Ectodermal cell (in vitro differentiated cells): ENCODE measurements around the gene TIMM10.

Experiments
- H3K27ac ChIP-seq: 2 replicates; pipeline ENCODE4 v1.7.0; 2013; ENCODE audit warnings: mild to moderate bottlenecking, low read depth, low read length; ENCODE audit not compliant: insufficient read depth, poor library complexity, severe bottlenecking
- H3K27me3 ChIP-seq: 2 replicates; pipeline ENCODE4 v1.7.0; 2013; ENCODE audit warnings: mild to moderate bottlenecking, low read length; ENCODE audit not compliant: insufficient read depth, control insufficient read depth, poor library complexity, severe bottlenecking
- H3K36me3 ChIP-seq: one replicate; pipeline ENCODE4 v1.7.0; 2013; ENCODE audit warnings: low read length; ENCODE audit not compliant: control insufficient read depth, insufficient read depth
- H3K4me1 ChIP-seq: one replicate; pipeline ENCODE4 v1.7.0; 2013; ENCODE audit warnings: low read length; ENCODE audit not compliant: control insufficient read depth, insufficient read depth
- H3K4me3 ChIP-seq: 2 replicates; pipeline ENCODE4 v1.7.0; 2013; ENCODE audit warnings: low read depth, low read length, control low read depth; ENCODE audit not compliant: insufficient read depth
- H3K9me3 ChIP-seq: 2 replicates; pipeline ENCODE4 v1.7.0; 2013; ENCODE audit warnings: mild to moderate bottlenecking, low read length, moderate library complexity; ENCODE audit not compliant: control insufficient read depth
- WGBS, 2 experiments: methylation state at CpG; one replicate each; pipeline ENCODE4 v1.1.7; 2013; ENCODE audit warnings: missing lambda C conversion rate in 2 of 2; 5-methylcytosine and 5-hydroxymethylcytosine counted together

TIMM10 gene

GRCh38 chr11:57521116-57521515 lies 9.4 kb downstream of the TIMM10 start:
- H3K4me1 ChIP-seq, result no peaks in the 10 kb centered on the region
- H3K27me3 ChIP-seq, result peaks cover 19% of the 10 kb centered on the region

DNA sequence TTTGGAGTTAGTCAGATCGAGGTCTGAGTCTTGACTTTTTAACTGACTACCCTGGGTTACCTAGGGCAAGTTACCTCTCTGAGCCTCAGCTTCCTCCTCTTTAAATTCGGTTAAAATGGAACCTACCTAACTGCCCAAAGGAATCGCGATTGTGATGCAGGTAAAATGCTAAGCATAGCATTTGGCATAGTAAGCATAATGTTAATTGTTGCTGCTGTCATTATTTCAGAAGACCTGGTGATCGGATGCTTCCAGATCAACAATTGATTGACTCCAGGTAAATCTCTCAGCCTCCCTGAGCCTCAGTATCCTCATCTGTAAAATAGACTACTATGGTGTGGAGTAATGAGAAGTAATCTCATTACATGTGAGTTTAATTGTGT lies 14.5 kb downstream of the TIMM10 start:
- no peak overlapping the region for H3K27ac ChIP-seq
- H3K4me1 ChIP-seq, result peaks cover 12% of the 10 kb centered on the region
- 13 to 17% methylated on average over 5 of the region's 5 CpGs for WGBS, 2 experiments
- H3K4me3 ChIP-seq, result peak overlapping the region; percentile 43
- no peaks in the 10 kb centered on the region for H3K36me3 ChIP-seq
- H3K9me3 ChIP-seq, result no peaks in the 10 kb centered on the region
- H3K27me3 ChIP-seq, result peaks cover 58% of the 10 kb centered on the region

More at GRCh38 chr11:57521116-57521515, 9.4 kb downstream of the TIMM10 start:
- no peaks in the 10 kb centered on the region for H3K9me3 ChIP-seq
- no peaks in the 10 kb centered on the region for H3K36me3 ChIP-seq
- H3K4me3 ChIP-seq, result no peak overlapping the region
- WGBS, 2 experiments, result 96 to 97% methylated on average over 1 to 2 of the region's 2 CpGs
- H3K27ac ChIP-seq, result no peak overlapping the region

- Histone ChIP-seq H3K4me1 (peaks cover 12% of the 10 kb centered on the region), H3K27ac (no peak within 1 kb of the TSS), H3K27me3 (peaks cover 58% of the 10 kb centered on the region), H3K36me3 (no peaks in the 10 kb centered on the region), H3K4me3 (peak within 1 kb of the TSS; percentile 43), H3K9me3 (no peaks in the 10 kb centered on the region)
- 0% methylated on average over 66 of the region's 66 CpGs for WGBS, 2 experiments
Observed at GRCh38 chr11:57515332-57516060, 15.1 kb downstream of the TIMM10 start, which contains the start of gene SLC43A1. Gene SLC43A1 (minus strand): TSS chr11:57515702. CDS start chr11:57514111, 1,591 bp downstream.

DNA sequence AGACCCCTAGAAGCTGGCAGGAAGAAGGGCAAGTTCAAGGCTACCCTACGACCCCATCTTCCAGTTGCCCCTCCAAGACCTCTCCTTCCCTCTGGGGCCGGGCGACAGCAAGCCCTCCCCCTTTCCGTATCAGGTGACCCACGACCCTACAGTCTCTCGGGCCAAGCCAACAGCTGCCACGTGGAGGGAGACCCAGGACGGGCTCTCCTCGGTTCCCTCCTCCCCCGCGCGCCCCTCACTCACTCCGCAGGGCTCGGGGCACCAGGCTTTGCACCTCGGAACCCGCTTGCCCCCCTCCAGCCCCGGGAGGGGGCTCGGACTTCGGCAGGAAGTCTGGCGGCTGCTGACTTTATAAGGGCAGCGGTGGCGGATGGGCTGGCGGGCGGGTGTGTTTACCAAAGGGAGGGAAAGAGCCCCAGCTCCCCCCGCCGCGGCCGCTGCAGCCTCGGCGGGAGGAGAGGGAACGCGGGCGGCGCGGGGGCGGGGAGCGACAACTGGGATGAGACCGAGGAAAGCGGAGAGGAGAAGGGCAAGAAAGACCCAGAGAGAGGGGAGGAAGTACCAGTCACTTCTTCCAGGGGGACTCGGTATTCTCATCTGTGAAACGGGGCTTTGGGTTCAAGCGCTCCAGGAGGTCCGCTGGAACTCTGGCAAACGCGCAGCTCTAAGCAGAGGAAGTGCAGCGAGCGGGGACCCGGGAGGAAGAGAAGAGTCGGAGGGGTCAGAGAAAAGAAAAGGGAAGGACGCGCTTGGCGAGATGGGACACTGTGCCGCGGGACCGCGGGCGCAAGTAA lies 15.8 kb downstream of the TIMM10 start:
- 0% methylated on average over 57 of the region's 57 CpGs for WGBS, 2 experiments
- peak overlapping the region; percentile 43 for H3K4me3 ChIP-seq
- peaks cover 12% of the 10 kb centered on the region for H3K4me1 ChIP-seq
- no peaks in the 10 kb centered on the region for H3K36me3 ChIP-seq
- no peak overlapping the region for H3K27ac ChIP-seq
- H3K9me3 ChIP-seq, result no peaks in the 10 kb centered on the region
- peaks cover 58% of the 10 kb centered on the region for H3K27me3 ChIP-seq

GRCh38 chr11:57513911-57514537 lies 16.5 kb downstream of the TIMM10 start:
- peak overlapping the region; percentile 43 for H3K4me3 ChIP-seq
- no peak overlapping the region for H3K27ac ChIP-seq
- H3K4me1 ChIP-seq, result peaks cover 12% of the 10 kb centered on the region
- H3K9me3 ChIP-seq, result no peaks in the 10 kb centered on the region
- WGBS, 2 experiments, result 9 to 11% methylated on average over 35 of the region's 35 CpGs
- peaks cover 58% of the 10 kb centered on the region for H3K27me3 ChIP-seq
- no peaks in the 10 kb centered on the region for H3K36me3 ChIP-seq

DNA sequence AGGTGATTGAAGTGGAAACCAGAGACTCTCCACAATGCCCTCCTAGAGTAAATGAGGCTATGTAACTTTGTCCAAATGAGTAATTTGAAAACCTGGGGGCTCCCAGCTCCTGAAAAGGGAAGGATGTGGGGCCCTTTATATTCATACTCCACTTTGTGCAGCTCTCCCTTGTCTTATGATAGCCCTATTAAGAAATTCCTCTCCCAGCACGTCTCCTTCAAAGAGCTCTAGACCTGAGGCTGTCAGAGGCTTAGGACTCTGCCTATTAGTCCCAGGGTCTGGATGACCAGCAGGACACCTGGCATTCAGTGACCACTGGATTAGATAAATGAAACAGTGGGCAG lies 17.1 kb downstream of the TIMM10 start:
- H3K27me3 ChIP-seq, result peaks cover 58% of the 10 kb centered on the region

DNA sequence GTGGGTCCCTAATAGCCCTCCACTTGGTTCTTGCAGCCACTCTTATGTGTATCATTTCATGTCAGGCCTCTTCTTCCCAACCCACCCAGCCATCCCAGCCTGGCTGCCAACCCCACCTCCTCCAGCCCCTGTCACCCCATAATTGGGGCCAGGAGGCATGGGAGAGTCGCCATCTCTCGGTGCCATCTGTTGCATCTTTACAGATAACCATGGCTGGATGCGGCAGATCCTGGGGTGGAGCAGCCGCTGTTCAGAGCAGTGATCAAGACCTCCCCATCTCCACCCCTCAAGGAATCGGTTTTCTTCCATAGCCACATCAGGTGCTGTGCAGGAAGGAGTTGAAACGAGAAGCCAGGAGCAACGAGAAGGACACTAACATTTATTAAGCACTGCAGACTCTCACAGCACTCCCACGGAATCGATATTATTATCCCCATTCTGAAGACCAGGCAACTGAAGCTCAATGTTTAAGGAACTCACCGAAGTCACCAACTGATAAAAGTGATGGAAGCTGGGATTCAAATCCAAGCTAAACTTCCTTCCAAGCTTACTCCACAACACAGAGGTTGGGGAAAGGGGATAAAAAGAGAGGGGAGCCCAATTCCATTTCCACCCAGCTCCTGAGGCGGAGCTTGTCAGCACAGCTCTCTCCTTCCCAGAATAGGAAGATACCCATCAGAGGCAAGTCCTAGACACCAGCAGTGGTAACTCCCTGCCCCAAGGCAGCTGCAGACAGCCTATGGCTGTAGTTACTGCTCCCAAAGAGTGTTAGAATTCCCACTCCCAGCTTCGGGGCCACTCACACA lies 17.7 kb downstream of the TIMM10 start:
- Histone ChIP-seq H3K4me3 (no peak overlapping the region), H3K4me1 (peaks cover 12% of the 10 kb centered on the region), H3K27ac (no peak overlapping the region), H3K27me3 (peaks cover 56% of the 10 kb centered on the region), H3K9me3 (no peaks in the 10 kb centered on the region), H3K36me3 (no peaks in the 10 kb centered on the region)
- WGBS, 2 experiments, result 88 to 90% methylated on average over 11 to 12 of the region's 12 CpGs

More for the DNA sequence above, 17.1 kb downstream of the TIMM10 start:
- Histone ChIP-seq H3K27ac (no peak overlapping the region), H3K4me3 (no peak overlapping the region), H3K36me3 (no peaks in the 10 kb centered on the region), H3K9me3 (no peaks in the 10 kb centered on the region), H3K4me1 (peaks cover 12% of the 10 kb centered on the region)
- 39 to 41% methylated on average over 1 of the region's 1 CpG for WGBS, 2 experiments

DNA sequence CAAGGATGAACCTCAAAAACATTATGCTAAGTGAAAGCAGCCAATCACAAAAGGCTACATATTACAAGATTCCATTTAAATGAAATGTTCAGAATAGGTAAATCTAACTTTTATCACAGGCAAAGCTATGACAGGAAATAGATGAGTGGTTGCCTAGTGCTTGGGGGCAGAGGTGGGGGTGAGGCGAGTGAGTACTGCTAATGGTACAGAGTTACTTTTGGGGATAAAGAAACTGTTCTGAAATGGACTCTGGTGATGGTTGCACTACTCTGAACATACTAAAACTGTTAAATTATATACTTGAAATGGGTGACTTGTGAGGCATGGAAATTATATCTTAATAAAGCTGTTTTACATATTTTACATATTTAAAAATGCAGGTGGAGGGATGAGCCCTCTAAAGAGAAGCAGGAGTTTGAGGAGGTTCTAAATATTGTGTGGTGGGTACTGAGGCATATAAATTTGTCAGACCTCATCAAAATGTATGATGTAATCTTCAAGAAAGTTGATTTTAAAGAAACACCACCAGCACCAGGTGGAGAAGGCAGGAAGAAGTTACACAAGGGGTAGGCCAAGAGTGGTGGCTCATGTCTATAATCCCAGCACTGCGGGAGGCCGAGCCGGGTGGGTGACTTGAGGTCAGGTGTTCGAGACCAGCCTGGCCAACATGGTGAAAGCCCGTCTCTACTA lies 18.7 kb downstream of the TIMM10 start:
- peaks cover 46% of the 10 kb centered on the region for H3K27me3 ChIP-seq

GRCh38 chr11:57508341-57509170 lies 22.0 kb downstream of the TIMM10 start:
- WGBS, 2 experiments, result 89 to 90% methylated on average over 7 of the region's 7 CpGs
- Histone ChIP-seq H3K27me3 (peaks cover 13% of the 10 kb centered on the region), H3K4me1 (no peaks in the 10 kb centered on the region), H3K4me3 (no peak overlapping the region), H3K36me3 (no peaks in the 10 kb centered on the region), H3K27ac (no peak overlapping the region), H3K9me3 (no peaks in the 10 kb centered on the region)

More for the DNA sequence above, 18.7 kb downstream of the TIMM10 start:
- 89 to 94% methylated on average over 6 of the region's 6 CpGs for WGBS, 2 experiments
- no peak overlapping the region for H3K27ac ChIP-seq
- no peak overlapping the region for H3K4me3 ChIP-seq
- H3K9me3 ChIP-seq, result no peaks in the 10 kb centered on the region
- H3K36me3 ChIP-seq, result no peaks in the 10 kb centered on the region
- H3K4me1 ChIP-seq, result peaks cover 12% of the 10 kb centered on the region
